ENCODE data around the gene CDH3.
"Not testable (repeated sequence)": the region's sequence is repeated elsewhere in the genome, so short reads cannot be mapped to it uniquely, and the experiment has no call there.

CDH3 gene

GRCh38 chr16:68707340-68708152 is 62.4 kb downstream of the CDH3 start:
- peak; percentile 95 for DNase-seq

- DNase-seq = no peak
Observed at GRCh38 chr16:68710211-68710610, 65.1 kb downstream of the CDH3 start.

- no peak for DNase-seq
Observed at GRCh38 chr16:68711421-68712139, 66.5 kb downstream of the CDH3 start.

GRCh38 chr16:68713361-68713760 is 68.3 kb downstream of the CDH3 start:
- no peak for DNase-seq

GRCh38 chr16:68715471-68715870 is 70.4 kb downstream of the CDH3 start:
- no peak for DNase-seq

- DNase-seq = not testable (repeated sequence)
Observed at GRCh38 chr16:68716516-68716915, 71.4 kb downstream of the CDH3 start.

- no peak for DNase-seq
Observed at GRCh38 chr16:68717684-68718083, 72.6 kb downstream of the CDH3 start.

GRCh38 chr16:68718590-68718989 is 73.5 kb downstream of the CDH3 start:
- DNase-seq = no peak

GRCh38 chr16:68719993-68720489 is 74.9 kb downstream of the CDH3 start:
- DNase-seq = no peak

GRCh38 chr16:68722119-68723024 is 77.3 kb downstream of the CDH3 start:
- DNase-seq = no peak

GRCh38 chr16:68724797-68725196 is 79.7 kb downstream of the CDH3 start:
- DNase-seq = no peak

GRCh38 chr16:68728523-68728922 is 83.4 kb downstream of the CDH3 start:
- no peak for DNase-seq

- no peak for DNase-seq
Observed at GRCh38 chr16:68731637-68732036, 86.5 kb downstream of the CDH3 start.

GRCh38 chr16:68732042-68732680 is 87.1 kb downstream of the CDH3 start:
- DNase-seq = peak; percentile 94

- DNase-seq = no peak
Observed at GRCh38 chr16:68732741-68733399, 87.8 kb downstream of the CDH3 start.

- no peak for DNase-seq
Observed at GRCh38 chr16:68733570-68733969, 88.5 kb downstream of the CDH3 start.

- no peak for DNase-seq
Observed at GRCh38 chr16:68734782-68735181, 89.7 kb downstream of the CDH3 start.

GRCh38 chr16:68736561-68736960 is 91.5 kb downstream of the CDH3 start:
- DNase-seq = no peak

GRCh38 chr16:68737046-68737729 is 92.1 kb downstream of the CDH3 start, which contains the start of gene CDH1:
Gene CDH1, plus strand, starts transcription at chr16:68737292. Its CDS starts 124 bp downstream, at chr16:68737416.
- DNase-seq = peak; percentile 95

- peak; percentile 71 for DNase-seq
Observed at GRCh38 chr16:68737730-68738629, 92.9 kb downstream of the CDH3 start.

Data from islet precursor cell (in vitro differentiated cells).